ENCODE measurements around the gene SCRG1.

Gene SCRG1

GRCh38 chr4:173357939-173358338, 41.0 kb downstream of the SCRG1 start:
- DNase-seq, result no peak

- DNase-seq, result no peak
Observed at GRCh38 chr4:173347467-173347866, 51.4 kb downstream of the SCRG1 start.

GRCh38 chr4:173346074-173346473, 52.8 kb downstream of the SCRG1 start:
- no peak for DNase-seq

GRCh38 chr4:173345648-173346047, 53.3 kb downstream of the SCRG1 start:
- no peak for DNase-seq

GRCh38 chr4:173343832-173344397, 55.0 kb downstream of the SCRG1 start:
- no peak for DNase-seq

GRCh38 chr4:173337463-173337862, 61.5 kb downstream of the SCRG1 start:
- no peak for DNase-seq

GRCh38 chr4:173334891-173335752, 63.8 kb downstream of the SCRG1 start:
- DNase-seq, result peak; percentile 39

Data from CD4-positive, alpha-beta T cell treated with Interleukin-21 for 1 hour (primary cell).